ENCODE data around the gene NXPE4.

- TF ChIP-seq CTCF (IDR thresholded peaks at IDR 0.05; ENCODE audit: poor library complexity, severe bottlenecking) (no peak), POLR2AphosphoS5 (IDR thresholded peaks at IDR 0.05) (no peak), EZH2 (IDR thresholded peaks at IDR 0.05; ENCODE audit: borderline replicate concordance, insufficient read depth, low read length, poor library complexity, severe bottlenecking) (no peak), SMC3 (conservative IDR thresholded peaks at IDR 0.05; ENCODE audit: poor library complexity) (no peak), REST (IDR thresholded peaks at IDR 0.05; ENCODE audit: borderline replicate concordance) (no peak)
Observed at GRCh38 chr11:114598461-114598860, 2.9 kb upstream of the NXPE4 start.
